Hematopoietic multipotent progenitor cell treated with erythropoietin and hydrocortisone succinate and interleukin-3 and kit ligand, for 4 days (in vitro differentiated cells): Measurements from ENCODE around the gene FBXO28.
"Not testable (repeated sequence)": the region's sequence is repeated elsewhere in the genome, so short reads cannot be mapped to it uniquely, and the experiment has no call there.

ENCODE experiments used
- DNase-seq: peaks from one replicate; pipeline ENCODE4 v3.0.0-alpha.2; 2015

The FBXO28 gene

GRCh38 chr1:224113918-224114786, at the start of gene FBXO28:
TSS of gene FBXO28 (plus strand) at chr1:224114111. CDS start at chr1:224114130, 19 bp downstream.
- peak; percentile 99 for DNase-seq

GRCh38 chr1:224064150-224064549, 49.8 kb upstream of the FBXO28 start:
- DNase-seq, result no peak

GRCh38 chr1:224065455-224065854, 48.5 kb upstream of the FBXO28 start:
- no peak for DNase-seq

- no peak for DNase-seq
These were observed 46.7 kb upstream of the FBXO28 start for GRCh38 chr1:224067207-224067606.

GRCh38 chr1:224067621-224068457, 46.1 kb upstream of the FBXO28 start:
- peak; percentile 35 for DNase-seq

GRCh38 chr1:224068458-224069072, 45.3 kb upstream of the FBXO28 start:
- no peak for DNase-seq

GRCh38 chr1:224069138-224069537, 44.8 kb upstream of the FBXO28 start:
- DNase-seq, result peak; percentile 67

- DNase-seq, result no peak
These were observed 43.4 kb upstream of the FBXO28 start for GRCh38 chr1:224070521-224070920.

GRCh38 chr1:224076407-224076806, 37.5 kb upstream of the FBXO28 start:
- DNase-seq, result no peak

- not testable (repeated sequence) for DNase-seq
These were observed 34.3 kb upstream of the FBXO28 start for GRCh38 chr1:224079644-224080043.

GRCh38 chr1:224080115-224080774, 33.7 kb upstream of the FBXO28 start:
- DNase-seq, result no peak

GRCh38 chr1:224081604-224082003, 32.3 kb upstream of the FBXO28 start:
- no peak for DNase-seq

GRCh38 chr1:224082146-224082545, 31.8 kb upstream of the FBXO28 start:
- DNase-seq, result no peak

GRCh38 chr1:224084867-224085266, 29.0 kb upstream of the FBXO28 start:
- DNase-seq, result no peak

- DNase-seq, result no peak
These were observed 28.3 kb upstream of the FBXO28 start for GRCh38 chr1:224085421-224086108.

GRCh38 chr1:224087286-224087794, 26.6 kb upstream of the FBXO28 start:
- DNase-seq, result no peak

GRCh38 chr1:224089583-224089982, 24.3 kb upstream of the FBXO28 start:
- DNase-seq, result no peak

- DNase-seq, result no peak
These were observed 23.8 kb upstream of the FBXO28 start for GRCh38 chr1:224090116-224090515.

GRCh38 chr1:224092111-224092510, 21.8 kb upstream of the FBXO28 start:
- no peak for DNase-seq

GRCh38 chr1:224092601-224093000, 21.3 kb upstream of the FBXO28 start:
- no peak for DNase-seq

- DNase-seq, result no peak
These were observed 18.6 kb upstream of the FBXO28 start for GRCh38 chr1:224095339-224095738.

GRCh38 chr1:224095867-224096266, 18.0 kb upstream of the FBXO28 start:
- DNase-seq, result no peak
